Lung (tissue), 12 donors: ENCODE data around the gene SH3BGR. TPM values are rescaled to one million over a fixed set of nuclear protein-coding genes. Genes with fewer than 3 reads are reported as not detected.
A peak's percentile ranks its signal among the peaks of the same experiment; 100 is the strongest.

Source experiments
- ATAC-seq: fragments of 200-7000 bp; cut with Tn5 transposase; one replicate; pipeline ENCODE4 v1.9.1; 2020; ENCODE audit warnings: moderate number of reproducible peaks; ENCODE audit not compliant: insufficient read depth, low FRiP score
- DNase-seq, 3 donors: peaks; one replicate each; pipeline ENCODE4 v3.0.0-alpha.2; 2013 to 2017
- H3K27ac ChIP-seq, 2 donors: one replicate each; pipeline ENCODE4 v1.5.1; 2013; ENCODE audit warnings: mild to moderate bottlenecking in 2 of 2, moderate library complexity in 2 of 2, control low read depth in 1 of 2, inconsistent platforms in 1 of 2, low read depth in 1 of 2, low read length in 1 of 2
- H3K27me3 ChIP-seq, 3 donors: one replicate each; pipeline ENCODE4 v1.5.1; 2013; ENCODE audit warnings: low read length in 2 of 3; ENCODE audit not compliant: control insufficient read depth in 3 of 3, insufficient read depth in 3 of 3
- H3K36me3 ChIP-seq, 4 donors: one replicate each; pipeline ENCODE4 v1.5.1; 2013; ENCODE audit warnings: low read length in 4 of 4, mild to moderate bottlenecking in 1 of 4, moderate library complexity in 1 of 4; ENCODE audit not compliant: control insufficient read depth in 4 of 4, insufficient read depth in 4 of 4
- H3K4me1 ChIP-seq, 5 donors: one replicate each; pipeline ENCODE4 v1.5.1; 2013; ENCODE audit warnings: low read length in 5 of 5, mild to moderate bottlenecking in 2 of 5, moderate library complexity in 1 of 5; ENCODE audit not compliant: control insufficient read depth in 5 of 5, insufficient read depth in 5 of 5
- H3K4me3 ChIP-seq: one replicate; pipeline ENCODE4 v1.5.1; 2013; ENCODE audit warnings: mild to moderate bottlenecking, control low read depth, moderate library complexity
- H3K9ac ChIP-seq, 2 donors: one replicate each; pipeline ENCODE4 v1.5.1; 2013; ENCODE audit warnings: low read length in 2 of 2, control low read depth in 1 of 2; ENCODE audit not compliant: insufficient read depth in 1 of 2
- H3K9me3 ChIP-seq, 4 donors: one replicate each; pipeline ENCODE4 v1.5.1; 2013; ENCODE audit warnings: low read length in 3 of 4, mild to moderate bottlenecking in 1 of 4, moderate library complexity in 1 of 4; ENCODE audit not compliant: control insufficient read depth in 4 of 4, insufficient read depth in 3 of 4
- CTCF ChIP-seq: IDR thresholded peaks from 2 replicates; pipeline ENCODE4 v1.5.1; 2012; ENCODE audit warnings: mild to moderate bottlenecking; ENCODE audit errors: control extremely low read depth, extremely low read depth
- WGBS, 2 donors: extraction: QIAGEN DNeasy Blood & Tissue Kit; methylation state at CpG; one replicate each; pipeline ENCODE4 v1.1.7; 2013; 5-methylcytosine and 5-hydroxymethylcytosine counted together
- polyA plus RNA-seq, 2 donors: library from polyadenylated mRNA; stranded (reverse); fragments of 200-250 nt; gene quantifications; one replicate each; pipeline ENCODE4 v1.2.1, GENCODE V29; 2013
- total RNA-seq, 2 donors: library from RNA; depleted of rRNA in 1 of 2; stranded (reverse); fragments of >200 nt in 1 of 2; gene quantifications; one replicate each; pipeline ENCODE4 v1.2.1, GENCODE V29; 2014 to 2021
- donor health status: control.
- donor health status: control.
- donor health status: Bipolar disorder and iron deficiency.
- donor health status: healthy.
- donor health status: DM: yes; HTN: yes; CAD: no.

SH3BGR gene
- total and polyA plus RNA-seq, 4 donors, result 1.2 to 8.9 (median 3.2) TPM; not detected in 1

GRCh38 chr21:39525601-39526000 lies 73.8 kb downstream of the SH3BGR start:
- Histone ChIP-seq H3K27ac (no peak overlapping the region), H3K4me1 (peaks cover 0 to 11% (median 8%) of the 10 kb centered on the region in 5 donors), H3K4me3 (no peak overlapping the region), H3K9ac (no peak overlapping the region), H3K9me3 (no peaks in the 10 kb centered on the region), H3K27me3 (no peaks in the 10 kb centered on the region), H3K36me3 (no peaks in the 10 kb centered on the region)
- ATAC-seq (no peak), DNase-seq (no peak)
- TF ChIP-seq CTCF, result no peak
- WGBS, 2 donors, result 95 to 96% methylated on average over 12 of the region's 12 CpGs

- Histone ChIP-seq H3K4me3 (no peak overlapping the region), H3K27ac (no peak overlapping the region), H3K27me3 (no peaks in the 10 kb centered on the region), H3K9me3 (no peaks in the 10 kb centered on the region), H3K4me1 (peaks cover 0 to 11% (median 8%) of the 10 kb centered on the region in 5 donors), H3K9ac (no peak overlapping the region), H3K36me3 (no peaks in the 10 kb centered on the region)
- DNase-seq (no peak), ATAC-seq (no peak)
- WGBS, 2 donors, result 75 to 76% methylated on average over 5 of the region's 5 CpGs
- TF ChIP-seq CTCF, result no peak
These were observed 75.4 kb downstream of the SH3BGR start for GRCh38 chr21:39527067-39527595.

- Histone ChIP-seq H3K4me1 (peaks cover 0 to 11% (median 8%) of the 10 kb centered on the region in 5 donors), H3K27me3 (no peaks in the 10 kb centered on the region), H3K9ac (no peak overlapping the region), H3K36me3 (no peaks in the 10 kb centered on the region), H3K4me3 (no peak overlapping the region), H3K9me3 (no peaks in the 10 kb centered on the region), H3K27ac (no peak overlapping the region)
- TF ChIP-seq CTCF, result no peak
- no peak for ATAC-seq
- WGBS, 2 donors, result 14 to 21% methylated on average over 8 of the region's 8 CpGs
- peak; percentile 24 to 51 (median 31) for DNase-seq
These were observed 76.1 kb downstream of the SH3BGR start for GRCh38 chr21:39527664-39528381.
